Activated T-cell treated with anti-CD3 and anti-CD28 coated beads for 4 hours (primary cell): ENCODE results near the gene PPP1R26.

Experiments used
- DNase-seq: peaks from one replicate; pipeline ENCODE4 v3.0.0-alpha.2; 2020

PPP1R26 gene

GRCh38 chr9:135490166-135490870 is 10.7 kb downstream of the PPP1R26 start:
- DNase-seq = no peak

GRCh38 chr9:135490980-135491464 is 11.4 kb downstream of the PPP1R26 start:
- DNase-seq = no peak

DNA sequence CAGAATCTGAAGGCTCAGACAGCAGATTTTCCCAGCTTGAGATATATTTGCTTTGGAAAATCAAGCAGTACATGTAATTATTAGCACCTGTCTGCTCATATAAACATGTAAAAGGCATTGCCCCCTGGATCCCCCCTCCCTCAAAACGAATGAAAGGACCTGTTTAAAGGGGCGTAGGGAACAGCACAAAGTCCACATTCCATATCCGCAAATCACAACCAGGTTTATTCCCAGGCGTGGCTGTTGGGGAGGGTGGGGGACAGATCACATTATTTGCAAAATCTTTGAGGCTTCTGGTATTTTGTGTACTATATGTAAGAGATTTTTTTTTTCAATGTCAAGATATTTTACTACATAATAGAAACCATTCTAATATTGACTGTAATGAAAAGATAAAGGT is 12.2 kb downstream of the PPP1R26 start:
- no peak for DNase-seq

DNA sequence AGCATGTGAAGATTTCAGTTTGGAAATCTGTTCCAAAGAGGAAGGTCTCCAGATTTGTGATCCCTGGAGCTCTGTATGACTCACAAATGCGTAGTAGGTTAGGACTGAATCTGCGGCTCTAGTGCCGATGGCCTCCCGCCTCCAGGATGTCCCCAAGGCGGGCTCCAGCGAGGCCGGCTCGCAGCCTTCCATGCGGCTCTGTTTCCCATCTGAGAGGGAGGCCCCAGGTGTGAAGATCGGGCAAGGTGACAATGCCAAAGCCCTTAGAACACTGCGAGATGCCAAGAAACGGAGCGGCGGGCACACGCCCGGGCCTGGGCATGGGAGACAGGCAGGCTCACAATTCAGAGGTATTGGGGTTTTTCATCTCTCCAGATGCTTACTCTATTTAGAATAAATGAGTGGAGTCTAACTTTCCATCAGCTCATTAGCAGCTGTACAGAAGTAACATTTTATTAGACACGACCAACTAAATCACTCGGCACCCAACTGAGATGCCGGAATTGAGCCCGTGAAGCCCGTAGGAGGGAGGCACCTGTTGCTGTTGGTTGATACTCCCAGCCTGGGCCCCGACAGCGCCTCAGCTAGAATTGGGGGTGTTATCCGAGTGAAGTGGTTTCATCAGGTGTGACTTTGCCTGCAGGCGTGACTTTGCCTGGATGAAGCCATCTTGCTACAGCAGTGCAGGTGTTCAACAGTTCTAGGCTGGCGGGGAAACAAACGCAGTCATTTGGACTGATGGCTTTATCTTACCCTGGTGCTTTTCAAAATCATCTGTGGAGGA is 13.5 kb downstream of the PPP1R26 start:
- no peak for DNase-seq

- no peak for DNase-seq
Measured at GRCh38 chr9:135494791-135495559, 15.4 kb downstream of the PPP1R26 start.

DNA sequence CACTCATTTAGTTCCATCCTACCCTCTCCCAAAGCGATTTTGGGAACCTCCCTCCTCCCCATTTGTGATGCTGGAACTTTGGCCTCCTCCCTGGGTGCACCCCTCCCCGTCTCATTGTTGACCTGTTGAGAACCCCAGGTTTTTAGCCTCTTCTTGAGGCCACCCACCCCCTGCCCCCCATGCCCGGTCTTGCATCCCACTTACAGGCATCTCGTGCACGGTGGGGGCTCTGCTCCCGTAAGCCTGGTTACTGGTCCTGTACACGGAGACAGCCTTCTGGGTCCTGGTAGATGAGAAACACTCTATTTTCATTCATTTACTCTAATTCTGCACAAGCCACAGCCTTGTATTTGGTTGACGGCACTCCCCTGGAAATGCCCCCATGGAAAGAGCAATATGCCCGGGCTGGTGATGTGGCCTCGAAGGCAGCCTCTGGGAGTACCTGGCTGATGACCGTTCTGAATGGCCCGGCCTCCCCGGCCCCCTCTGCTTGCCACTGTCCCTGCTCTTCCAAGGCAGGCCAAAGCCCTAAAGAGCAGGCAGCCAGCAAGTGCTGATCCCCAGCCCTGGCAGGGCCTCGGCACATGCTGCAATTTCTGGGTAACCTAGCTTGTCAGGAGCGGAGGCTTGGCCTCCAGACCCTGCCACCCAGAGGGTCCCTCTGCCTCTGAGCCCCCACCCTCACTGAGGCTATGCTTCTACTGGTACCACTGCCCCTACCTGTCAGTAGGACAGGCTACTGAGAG is 19.0 kb downstream of the PPP1R26 start:
- DNase-seq = no peak

DNA sequence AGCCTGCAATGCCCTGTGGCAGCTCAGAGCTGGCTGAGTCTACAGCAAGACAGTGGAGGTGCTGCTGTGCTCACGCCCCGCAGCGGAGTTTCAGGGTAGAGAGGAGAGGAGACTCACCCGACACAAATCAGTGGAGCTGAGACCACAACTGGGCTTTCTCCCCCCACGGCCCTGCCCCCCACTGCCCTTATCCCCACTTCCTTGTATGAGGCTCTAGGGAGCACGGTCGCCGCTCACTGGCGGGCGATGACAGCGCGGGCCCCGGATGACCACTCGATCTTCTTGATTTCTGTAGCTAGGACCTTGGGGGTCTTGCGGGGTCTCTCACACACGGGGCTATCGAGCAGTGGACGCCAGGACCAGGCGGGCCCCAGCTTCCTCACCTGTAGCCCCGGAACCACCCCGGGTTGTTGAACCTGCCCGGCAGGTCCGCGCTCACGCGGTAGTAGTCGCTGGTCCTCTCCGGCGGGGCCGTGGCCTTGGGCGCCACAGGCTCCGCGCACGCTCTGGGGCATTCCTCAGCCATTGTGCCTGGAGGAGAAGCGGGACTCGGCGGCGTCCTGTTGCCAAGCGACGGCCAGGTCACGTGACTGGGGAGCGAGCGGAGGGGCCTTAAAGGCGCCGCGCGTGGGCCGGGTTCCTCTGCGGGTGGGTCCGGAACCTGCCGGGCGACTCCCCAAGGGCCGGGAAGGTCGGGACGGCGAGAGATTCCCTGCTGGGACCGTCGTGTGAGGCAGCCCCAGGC is 19.9 kb downstream of the PPP1R26 start:
- DNase-seq = peak; percentile 85

DNA sequence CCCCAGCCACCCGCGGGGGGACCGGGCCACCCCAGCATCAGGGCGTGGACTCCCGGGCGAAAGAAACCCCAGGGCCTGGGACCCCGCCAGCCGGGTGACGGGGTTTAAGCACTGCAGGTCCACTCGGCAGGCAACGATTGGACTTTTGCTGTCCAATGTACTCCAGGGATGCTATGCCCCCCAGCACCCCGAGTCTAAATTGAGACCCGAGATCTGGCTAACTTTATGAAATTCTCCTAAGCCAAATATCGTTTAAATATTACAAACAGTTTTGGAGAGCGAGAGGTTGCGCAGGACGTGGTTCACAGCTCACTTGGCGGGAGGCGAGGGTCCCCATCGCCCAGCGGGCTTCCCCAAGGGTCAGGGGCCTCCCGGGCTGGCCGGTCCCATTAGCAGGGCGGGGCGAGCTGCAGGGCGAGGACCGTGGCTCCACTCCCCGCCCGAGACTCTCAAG is 20.5 kb downstream of the PPP1R26 start:
- peak; percentile 7 for DNase-seq

- DNase-seq = peak; percentile 76
Measured at GRCh38 chr9:135500525-135501260, 21.1 kb downstream of the PPP1R26 start, which contains the start of gene MRPS2. Gene MRPS2 (plus strand): TSS chr9:135500682. CDS start chr9:135500711, 29 bp downstream.

- no peak for DNase-seq
Measured at GRCh38 chr9:135501261-135502167, 21.9 kb downstream of the PPP1R26 start.

DNA sequence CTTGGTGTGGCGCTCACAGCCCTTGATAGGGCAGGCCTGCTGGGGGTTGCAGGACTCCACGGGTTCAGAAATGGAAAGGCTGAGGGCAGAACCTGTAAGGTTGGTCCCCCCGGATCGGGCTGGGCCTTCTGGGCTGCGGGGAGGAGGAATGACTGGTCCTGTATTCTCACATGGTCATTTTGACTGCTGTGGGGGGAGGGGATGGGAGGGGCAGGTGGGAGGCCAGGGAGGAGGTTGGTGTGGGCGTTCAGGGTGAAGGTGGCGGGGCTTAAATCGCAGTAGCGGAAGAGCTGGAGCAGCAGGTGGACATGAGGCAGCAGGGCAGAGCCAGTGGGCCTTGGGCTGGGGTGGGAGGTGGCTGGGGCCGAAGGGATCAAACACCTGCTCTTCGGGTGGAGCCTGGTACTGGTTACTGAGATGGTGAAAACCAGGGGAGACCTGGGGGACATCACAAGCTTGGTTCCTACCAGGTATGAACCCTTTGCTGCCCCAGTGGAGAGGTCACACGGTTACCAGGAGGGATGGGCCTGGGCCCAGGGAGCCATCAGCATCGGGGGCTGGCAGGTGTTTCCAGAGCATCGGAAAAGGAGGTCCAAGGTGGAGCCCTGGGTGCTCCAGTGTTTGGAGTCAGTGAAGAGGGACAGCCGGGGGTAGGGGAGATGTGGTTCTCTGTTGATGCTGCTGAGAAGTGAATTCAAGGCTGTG is 22.7 kb downstream of the PPP1R26 start:
- DNase-seq = no peak

DNA sequence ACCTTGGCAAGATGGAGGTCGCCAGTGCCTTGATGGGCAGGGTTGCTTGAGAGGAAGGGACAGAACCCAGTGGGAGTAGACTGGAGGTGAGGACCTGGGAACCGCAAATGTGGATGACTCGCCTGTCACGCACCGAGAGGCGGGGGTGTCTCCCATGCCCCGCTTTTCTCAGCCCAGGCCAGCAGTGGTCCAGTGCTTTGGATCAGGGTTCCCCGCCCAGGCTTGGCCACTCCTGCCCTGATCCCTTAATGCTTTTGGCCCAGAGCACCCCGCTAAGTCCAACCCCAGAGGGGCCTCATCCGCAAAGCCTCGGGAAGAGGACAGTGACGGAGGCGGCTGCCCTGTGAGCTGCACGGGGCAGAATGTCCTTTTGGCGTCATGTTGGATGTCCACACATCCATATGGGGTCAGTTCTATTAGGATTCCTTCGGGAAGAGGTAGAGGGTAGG is 23.3 kb downstream of the PPP1R26 start:
- DNase-seq = no peak

DNA sequence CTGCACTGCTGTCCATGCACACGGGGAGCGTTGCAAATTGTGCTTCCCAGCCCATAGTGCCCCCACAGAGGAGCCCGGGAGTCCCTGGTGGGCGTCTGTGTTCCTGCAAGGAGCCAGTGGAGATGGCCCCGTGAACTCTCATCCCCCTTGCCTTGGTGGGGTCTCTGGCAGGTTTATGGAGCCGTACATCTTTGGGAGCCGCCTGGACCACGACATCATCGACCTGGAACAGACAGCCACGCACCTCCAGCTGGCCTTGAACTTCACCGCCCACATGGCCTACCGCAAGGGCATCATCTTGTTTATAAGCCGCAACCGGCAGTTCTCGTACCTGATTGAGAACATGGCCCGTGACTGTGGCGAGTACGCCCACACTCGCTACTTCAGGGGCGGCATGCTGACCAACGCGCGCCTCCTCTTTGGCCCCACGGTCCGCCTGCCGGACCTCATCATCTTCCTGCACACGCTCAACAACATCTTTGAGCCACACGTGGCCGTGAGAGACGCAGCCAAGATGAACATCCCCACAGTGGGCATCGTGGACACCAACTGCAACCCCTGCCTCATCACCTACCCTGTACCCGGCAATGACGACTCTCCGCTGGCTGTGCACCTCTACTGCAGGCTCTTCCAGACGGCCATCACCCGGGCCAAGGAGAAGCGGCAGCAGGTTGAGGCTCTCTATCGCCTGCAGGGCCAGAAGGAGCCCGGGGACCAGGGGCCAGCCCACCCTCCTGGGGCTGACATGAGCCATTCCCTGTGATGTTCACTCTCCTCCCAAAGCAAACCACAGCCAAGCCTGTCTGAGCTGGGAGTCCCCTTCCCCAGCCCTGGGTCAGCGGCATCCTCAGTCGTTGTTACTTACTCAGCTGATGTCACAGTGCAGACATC is 24.0 kb downstream of the PPP1R26 start:
- DNase-seq = no peak

DNA sequence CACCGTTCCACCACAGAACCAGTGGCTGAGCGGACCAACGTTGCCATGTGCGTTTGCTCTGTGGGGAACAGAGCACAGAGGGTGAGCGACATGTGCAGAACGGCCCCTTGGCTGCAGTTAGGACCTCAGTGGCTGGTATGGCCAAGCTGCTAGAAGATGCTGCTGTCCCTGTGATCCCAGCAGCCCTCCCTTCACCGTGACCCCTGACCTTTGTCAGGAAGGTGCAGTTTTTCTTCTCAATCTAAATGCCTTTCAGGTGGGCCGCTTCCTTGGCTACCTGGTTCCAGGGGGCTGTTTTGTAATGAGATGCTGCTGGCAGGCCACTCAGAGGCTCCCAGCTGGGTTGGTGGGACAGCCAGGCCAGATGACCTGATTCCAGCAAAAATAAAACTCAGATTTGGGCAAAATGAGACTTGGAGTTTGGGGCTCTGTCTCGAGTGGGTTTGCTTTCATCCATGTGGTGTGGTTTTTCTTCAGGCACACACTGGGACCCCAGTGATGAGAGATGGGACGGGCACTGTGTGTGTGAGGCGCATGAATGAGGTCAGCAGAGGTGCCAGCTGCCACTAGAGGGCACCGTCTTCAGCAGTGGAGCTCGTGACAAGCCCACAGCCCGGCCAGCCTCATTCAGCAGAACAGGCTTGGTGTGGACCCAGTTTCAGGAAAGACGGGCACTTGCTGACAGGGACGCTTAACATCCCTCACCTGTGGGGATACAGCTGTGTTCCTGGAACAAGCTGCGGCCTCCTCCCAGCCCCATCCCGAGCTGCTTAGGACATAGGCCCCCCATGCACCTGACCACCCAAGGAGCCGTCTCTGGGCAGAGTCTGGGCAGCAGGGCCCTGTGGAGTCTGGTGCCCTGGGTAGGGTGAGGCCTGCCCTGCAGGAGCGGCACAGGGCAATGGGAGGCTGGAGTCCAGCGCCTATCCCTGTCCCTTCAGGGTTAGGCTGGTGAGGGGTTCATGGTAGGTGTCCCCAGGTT is 25.0 kb downstream of the PPP1R26 start:
- peak; percentile 29 for DNase-seq

DNA sequence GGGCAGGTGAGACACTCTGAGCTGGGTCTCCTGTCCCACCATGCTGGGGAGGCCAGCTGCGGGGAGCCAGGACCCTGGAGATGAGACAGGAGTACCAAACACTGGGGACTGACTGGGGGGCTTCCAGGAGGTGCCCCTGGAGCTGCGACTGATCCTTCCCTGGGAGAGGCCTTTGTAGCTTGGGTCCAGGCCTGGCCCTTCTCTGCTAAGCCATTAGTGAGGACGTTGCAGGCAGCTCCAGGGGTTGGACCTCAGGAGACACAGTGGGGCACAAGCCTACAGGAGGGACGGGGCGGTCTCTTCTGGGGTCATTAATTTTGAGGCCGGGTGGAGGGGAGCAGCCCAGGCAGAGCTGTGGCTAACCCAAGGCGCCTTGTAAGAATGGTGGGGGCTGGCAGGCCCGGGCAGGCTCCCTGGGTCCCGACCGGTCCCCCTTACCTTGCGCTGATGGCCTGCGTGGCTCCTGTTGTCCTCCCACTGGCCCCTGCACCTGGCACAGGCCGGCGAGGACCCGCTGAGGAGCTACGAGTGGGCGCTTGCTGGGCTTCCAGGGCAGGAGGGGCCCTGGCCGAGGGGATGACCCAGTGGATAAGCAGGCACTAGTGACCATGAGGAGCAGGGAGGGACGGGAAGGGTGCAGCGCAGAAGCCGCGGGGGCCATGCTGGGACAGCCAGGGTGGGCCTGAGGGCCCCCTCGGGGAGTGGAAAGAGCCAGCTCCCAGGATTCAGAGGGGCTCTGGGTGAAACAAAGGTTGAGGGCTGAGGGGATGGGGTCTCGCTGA is 26.0 kb downstream of the PPP1R26 start:
- DNase-seq = no peak
